Astrocyte (in vitro differentiated cells and primary cell): ENCODE measurements around the gene JAZF1. TPM values are rescaled to one million over a fixed set of nuclear protein-coding genes. Genes with fewer than 3 reads are reported as not detected.
A peak's percentile ranks its signal among the peaks of the same experiment; 100 is the strongest.

Source experiments
- DNase-seq: peaks from one replicate; pipeline ENCODE4 v3.0.0-alpha.2; 2010; ENCODE audit warnings: low read depth
- FAIRE-seq: peaks from 2 replicates; lab custom pipeline; 2011; peaks lifted over from hg19 to GRCh38; lab: Jason Lieb, UNC
- H2AFZ ChIP-seq: 2 replicates; pipeline ENCODE4 v1.6.0; 2012; ENCODE audit warnings: low read depth, low read length, inconsistent platforms
- H3K27ac ChIP-seq: 2 replicates; pipeline ENCODE4 v1.5.1; 2011; ENCODE audit warnings: low read depth, low read length, inconsistent platforms
- H3K27me3 ChIP-seq: 2 replicates; pipeline ENCODE4 v1.6.0; 2011; ENCODE audit warnings: low read length, inconsistent platforms; ENCODE audit not compliant: insufficient read depth
- H3K36me3 ChIP-seq: 2 replicates; pipeline ENCODE4 v1.5.1; 2011; ENCODE audit warnings: low read length, inconsistent platforms; ENCODE audit not compliant: insufficient read depth
- H3K4me1 ChIP-seq: 2 replicates; pipeline ENCODE4 v1.5.1; 2011; ENCODE audit warnings: low read length, inconsistent platforms; ENCODE audit not compliant: insufficient read depth
- H3K4me2 ChIP-seq: 2 replicates; pipeline ENCODE4 v1.6.0; 2012; ENCODE audit warnings: low read length, inconsistent platforms
- H3K4me3 ChIP-seq: 2 replicates; pipeline ENCODE4 v1.5.1; 2011; ENCODE audit warnings: low read depth, mild to moderate bottlenecking, low read length, inconsistent platforms; ENCODE audit not compliant: insufficient read depth
- H3K79me2 ChIP-seq: 2 replicates; pipeline ENCODE4 v1.6.0; 2012; ENCODE audit warnings: mild to moderate bottlenecking, low read length, inconsistent platforms; ENCODE audit not compliant: insufficient read depth
- H3K9ac ChIP-seq: 2 replicates; pipeline ENCODE4 v1.6.0; 2012; ENCODE audit warnings: mild to moderate bottlenecking, low read length, inconsistent platforms
- H3K9me3 ChIP-seq: 2 replicates; pipeline ENCODE4 v1.5.1; 2012; ENCODE audit warnings: low read depth, mild to moderate bottlenecking, low read length, inconsistent platforms; ENCODE audit not compliant: insufficient read depth
- H4K20me1 ChIP-seq: 2 replicates; pipeline ENCODE4 v1.6.0; 2012; ENCODE audit warnings: low read length, inconsistent platforms; ENCODE audit not compliant: insufficient read depth
- H3K27ac Mint-ChIP-seq: one replicate; pipeline ENCODE4 v1.8.0; 2021; ENCODE audit warnings: mild to moderate bottlenecking, mixed read lengths; ENCODE audit not compliant: unreplicated experiment
- H3K27me3 Mint-ChIP-seq: one replicate; pipeline ENCODE4 v1.8.0; 2021; ENCODE audit warnings: low read depth, mixed read lengths; ENCODE audit not compliant: unreplicated experiment
- H3K36me3 Mint-ChIP-seq: one replicate; pipeline ENCODE4 v1.8.0; 2021; ENCODE audit warnings: low read depth, mixed read lengths; ENCODE audit not compliant: unreplicated experiment
- H3K4me1 Mint-ChIP-seq: one replicate; pipeline ENCODE4 v1.8.0; 2021; ENCODE audit warnings: low read depth, mixed read lengths; ENCODE audit not compliant: unreplicated experiment
- H3K4me3 Mint-ChIP-seq: one replicate; pipeline ENCODE4 v1.8.0; 2021; ENCODE audit warnings: mild to moderate bottlenecking, moderate library complexity, mixed read lengths; ENCODE audit not compliant: unreplicated experiment
- H3K9me3 Mint-ChIP-seq: one replicate; pipeline ENCODE4 v1.8.0; 2021; ENCODE audit warnings: mild to moderate bottlenecking, mixed read lengths; ENCODE audit not compliant: unreplicated experiment
- EZH2 ChIP-seq: IDR thresholded peaks from 2 replicates; pipeline ENCODE4 v1.6.1; 2012; ENCODE audit warnings: mild to moderate bottlenecking, low read length, inconsistent platforms; ENCODE audit not compliant: insufficient read depth
- total RNA-seq: library from RNA; stranded (reverse); gene quantifications from 2 replicates; pipeline ENCODE4 v1.2.1, GENCODE V29; 2021
- TF ChIP-seq, protein P1 (sequence below): IDR thresholded peaks from 2 replicates; pipeline ENCODE4 v1.5.1; 2011; ENCODE audit warnings: low read depth, mild to moderate bottlenecking, inconsistent platforms, low read length, moderate library complexity; ENCODE audit not compliant: insufficient read depth

JAZF1 gene
- total RNA-seq, 1 donor from 2014 or later = 20.1 TPM

DNA sequence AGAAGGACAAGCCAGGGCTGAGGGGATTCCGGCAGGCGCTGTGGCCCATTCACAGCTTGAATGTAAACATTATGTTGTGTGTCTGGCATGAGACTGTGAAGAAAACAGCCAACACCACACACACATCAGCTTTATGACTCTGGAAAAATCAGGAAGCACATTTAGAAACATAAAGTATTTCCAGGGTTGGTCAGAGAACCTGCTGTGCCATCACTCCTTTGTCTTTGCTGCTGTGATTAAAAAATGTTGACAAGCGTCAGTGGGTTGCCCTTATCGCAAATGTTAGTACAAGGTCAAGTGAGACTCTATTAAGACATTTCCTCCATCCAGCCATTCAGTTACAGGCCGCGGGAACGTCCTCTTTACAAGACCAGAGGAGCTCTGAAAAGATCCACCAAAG is 345.2 kb downstream of the JAZF1 start:
- Histone ChIP-seq H3K9ac (no peak overlapping the region), H3K4me2 (no peak overlapping the region), H3K9me3 (no peaks in the 10 kb centered on the region), H3K4me3 (no peak overlapping the region), H2AFZ (no peak overlapping the region), H3K27ac (no peak overlapping the region), H3K4me1 (no peaks in the 10 kb centered on the region), H3K27me3 (no peaks in the 10 kb centered on the region), H3K79me2 (no peaks in the 10 kb centered on the region), H3K36me3 (peaks cover 19% of the 10 kb centered on the region), H4K20me1 (peaks cover 12% of the 10 kb centered on the region)
- no peak for DNase-seq
- no peak for FAIRE-seq
- no peaks in the 10 kb centered on the region for H3K9me3 Mint-ChIP-seq
- H3K4me3 Mint-ChIP-seq = no peak overlapping the region
- no peaks in the 10 kb centered on the region for H3K4me1 Mint-ChIP-seq
- H3K36me3 Mint-ChIP-seq = peaks cover 13% of the 10 kb centered on the region
- H3K27me3 Mint-ChIP-seq = no peaks in the 10 kb centered on the region
- no peak overlapping the region for H3K27ac Mint-ChIP-seq
- TF ChIP-seq, protein P1, sequence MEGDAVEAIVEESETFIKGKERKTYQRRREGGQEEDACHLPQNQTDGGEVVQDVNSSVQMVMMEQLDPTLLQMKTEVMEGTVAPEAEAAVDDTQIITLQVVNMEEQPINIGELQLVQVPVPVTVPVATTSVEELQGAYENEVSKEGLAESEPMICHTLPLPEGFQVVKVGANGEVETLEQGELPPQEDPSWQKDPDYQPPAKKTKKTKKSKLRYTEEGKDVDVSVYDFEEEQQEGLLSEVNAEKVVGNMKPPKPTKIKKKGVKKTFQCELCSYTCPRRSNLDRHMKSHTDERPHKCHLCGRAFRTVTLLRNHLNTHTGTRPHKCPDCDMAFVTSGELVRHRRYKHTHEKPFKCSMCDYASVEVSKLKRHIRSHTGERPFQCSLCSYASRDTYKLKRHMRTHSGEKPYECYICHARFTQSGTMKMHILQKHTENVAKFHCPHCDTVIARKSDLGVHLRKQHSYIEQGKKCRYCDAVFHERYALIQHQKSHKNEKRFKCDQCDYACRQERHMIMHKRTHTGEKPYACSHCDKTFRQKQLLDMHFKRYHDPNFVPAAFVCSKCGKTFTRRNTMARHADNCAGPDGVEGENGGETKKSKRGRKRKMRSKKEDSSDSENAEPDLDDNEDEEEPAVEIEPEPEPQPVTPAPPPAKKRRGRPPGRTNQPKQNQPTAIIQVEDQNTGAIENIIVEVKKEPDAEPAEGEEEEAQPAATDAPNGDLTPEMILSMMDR = no peak
- TF ChIP-seq EZH2 = no peak

DNA sequence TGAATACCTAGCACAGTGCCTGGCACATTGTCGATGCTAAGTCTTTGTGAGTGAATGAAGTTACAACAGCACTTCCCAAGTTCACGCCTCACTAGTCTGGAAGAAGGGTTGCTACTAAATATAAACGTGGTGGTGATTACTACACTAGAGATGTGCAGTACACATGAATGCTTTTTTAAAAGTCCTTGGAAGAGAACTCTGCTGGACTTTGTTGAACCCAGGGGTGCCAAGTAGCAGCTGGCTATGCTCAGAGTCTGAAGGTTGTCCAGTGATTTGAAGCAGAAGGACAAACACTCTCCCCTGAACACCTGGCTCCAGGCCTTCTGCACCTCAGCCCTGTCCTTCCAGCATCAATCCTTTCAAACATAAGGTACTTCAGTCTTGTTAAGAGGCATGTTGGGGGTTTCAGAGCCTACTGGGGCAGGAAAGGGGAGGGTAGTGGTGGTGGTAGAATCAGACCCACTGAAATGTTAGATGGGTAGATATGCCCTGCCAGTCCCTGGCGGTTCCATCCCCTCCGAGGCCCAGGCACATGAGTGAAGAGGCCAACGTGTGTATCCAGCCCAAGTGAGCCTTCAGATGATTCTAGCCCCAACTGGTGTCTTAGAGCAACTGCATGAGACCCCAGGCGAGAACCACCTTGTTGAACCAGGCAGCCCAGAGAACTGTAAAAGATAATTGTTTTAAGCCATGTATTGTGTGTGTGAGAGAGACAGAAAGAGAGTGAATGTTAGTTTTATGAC is 346.2 kb downstream of the JAZF1 start:
- Histone ChIP-seq H3K4me1 (no peaks in the 10 kb centered on the region), H3K79me2 (no peaks in the 10 kb centered on the region), H3K4me3 (no peak overlapping the region), H3K4me2 (no peak overlapping the region), H3K36me3 (peaks cover 19% of the 10 kb centered on the region), H2AFZ (no peak overlapping the region), H3K27ac (no peak overlapping the region), H3K27me3 (no peaks in the 10 kb centered on the region), H4K20me1 (peaks cover 12% of the 10 kb centered on the region), H3K9me3 (no peaks in the 10 kb centered on the region), H3K9ac (no peak overlapping the region)
- Mint-ChIP-seq H3K36me3 (peaks cover 13% of the 10 kb centered on the region), H3K9me3 (no peaks in the 10 kb centered on the region), H3K27ac (peak overlapping the region; percentile 3), H3K4me1 (no peaks in the 10 kb centered on the region), H3K4me3 (no peak overlapping the region), H3K27me3 (no peaks in the 10 kb centered on the region)
- FAIRE-seq = no peak
- no peak for TF ChIP-seq EZH2
- TF ChIP-seq, protein P1 = no peak
- no peak for DNase-seq

DNA sequence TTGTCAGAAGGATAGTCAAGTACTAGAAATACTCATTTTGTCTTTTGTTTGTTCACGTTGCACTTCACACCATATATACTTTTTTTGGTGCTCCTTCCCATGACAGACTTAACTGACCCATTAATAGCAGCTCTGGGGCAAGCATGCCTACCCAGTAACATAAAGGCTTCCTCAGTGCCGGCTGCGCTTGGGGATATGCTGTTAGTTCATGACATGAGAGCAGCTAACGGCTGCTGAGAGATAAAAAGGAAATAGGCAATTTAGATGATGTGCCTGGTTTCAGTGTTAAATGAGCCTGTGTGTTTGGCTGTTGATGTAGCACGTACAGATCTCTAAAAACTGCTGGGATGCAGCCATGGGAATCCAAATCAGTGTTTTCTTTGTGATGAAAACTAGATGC is 354.2 kb downstream of the JAZF1 start:
- Histone ChIP-seq H3K27ac (no peak overlapping the region), H3K27me3 (no peaks in the 10 kb centered on the region), H4K20me1 (peaks cover under 1% of the 10 kb centered on the region), H2AFZ (no peak overlapping the region), H3K9me3 (no peaks in the 10 kb centered on the region), H3K79me2 (no peaks in the 10 kb centered on the region), H3K4me2 (no peak overlapping the region), H3K4me1 (no peaks in the 10 kb centered on the region), H3K9ac (no peak overlapping the region), H3K36me3 (no peaks in the 10 kb centered on the region), H3K4me3 (no peak overlapping the region)
- Mint-ChIP-seq H3K27me3 (no peaks in the 10 kb centered on the region), H3K9me3 (no peaks in the 10 kb centered on the region), H3K4me1 (peaks cover 2% of the 10 kb centered on the region), H3K36me3 (peaks cover 4% of the 10 kb centered on the region), H3K4me3 (no peak overlapping the region), H3K27ac (no peak overlapping the region)
- FAIRE-seq (no peak), DNase-seq (no peak)
- TF ChIP-seq, protein P1 = no peak
- no peak for TF ChIP-seq EZH2
